ENCODE data around the gene MFAP5. TPM values are rescaled to one million over a fixed set of nuclear protein-coding genes. Genes with fewer than 3 reads are reported as not detected.

MFAP5 gene
- total and polyA plus RNA-seq, 2 donors (not counting 3 experiments of a cell fraction or from before 2014, with no cell fraction given): 0.39 TPM; not detected in 1

- intact Hi-C loops (cut with micrococcal nuclease): loop anchor here (10.0 kb wide), 1 partner anchor 445 kb away; no protein-coding TSS in a partner anchor
- CTCF ChIA-PET: no interaction called here
- no peak for FAIRE-seq
Measured at GRCh38 chr12:8689681-8690080, 27.1 kb upstream of the MFAP5 start.

More at GRCh38 chr12:8689681-8690080, 27.1 kb upstream of the MFAP5 start:
- Histone ChIP-seq H4K20me1 (replicated peaks; ENCODE audit: control insufficient read depth, extremely low read depth, insufficient read depth, low read length) (no peaks in the 10 kb centered on the region), H3K9ac (replicated peaks; ENCODE audit: extremely low read depth, insufficient read depth, low read length) (no peak overlapping the region), H3K27ac (ENCODE audit: insufficient read depth, low read depth, low read length) (no peak overlapping the region), H3K9me3 (replicated peaks; ENCODE audit: control insufficient read depth, insufficient read depth, low read length) (no peaks in the 10 kb centered on the region), H3K4me1 (ENCODE audit: control insufficient read depth, extremely low read depth, insufficient read depth, low read length) (peaks cover 37% of the 10 kb centered on the region), H3K4me2 (ENCODE audit: insufficient read depth, low read length) (no peak overlapping the region), H3K79me2 (ENCODE audit: control insufficient read depth, insufficient read depth, low read length) (no peaks in the 10 kb centered on the region), H3K9me1 (replicated peaks; ENCODE audit: control insufficient read depth, extremely low read depth, insufficient read depth, low read length) (no peaks in the 10 kb centered on the region), H2AFZ (ENCODE audit: low read depth, low read length) (no peak overlapping the region), H3K4me3 (replicated peaks in 1 of 3; ENCODE audit: insufficient read depth in 1 of 3, low read depth in 1 of 3, low read length in 3 of 3) (no peak overlapping the region), H3K36me3 (ENCODE audit: control insufficient read depth in 2 of 2, extremely low read depth in 1 of 2, insufficient read depth in 2 of 2, low read length in 2 of 2) (no peaks in the 10 kb centered on the region), H3K27me3 (ENCODE audit: control insufficient read depth in 2 of 2, insufficient read depth in 2 of 2, low read length in 2 of 2) (no peaks in the 10 kb centered on the region)
- DNase-seq (ENCODE audit: low read depth, low spot score): no peak
- dilution Hi-C loops (cut with MboI; ENCODE audit: extremely low pct_ligation_motif_present, low sequenced_read_pairs): no loop called here
- POLR2A ChIA-PET: no interaction called here
- no TSS peak for BruUV-seq (replicated peaks)
- TF ChIP-seq POLR2AphosphoS5 (IDR thresholded peaks at IDR 0.05; ENCODE audit: insufficient read depth, low read depth, low read length): no peak
- no peak for TF ChIP-seq MYC (IDR thresholded peaks at IDR 0.05; ENCODE audit: low read depth, low read length)
- no peak for TF ChIP-seq POLR2A (IDR thresholded peaks at IDR 0.05; ENCODE audit: low read depth, low read length)
- no peak for TF ChIP-seq FOS (IDR thresholded peaks at IDR 0.05; ENCODE audit: borderline replicate concordance, insufficient read depth, low read length)
- TF ChIP-seq EZH2 (IDR thresholded peaks at IDR 0.05; ENCODE audit: borderline replicate concordance, low read depth, low read length, severe bottlenecking): no peak
- no peak for TF ChIP-seq GATA2 (IDR thresholded peaks at IDR 0.05; ENCODE audit: insufficient read depth, insufficient read length, low read depth, low read length)
- TF ChIP-seq, protein P1, sequence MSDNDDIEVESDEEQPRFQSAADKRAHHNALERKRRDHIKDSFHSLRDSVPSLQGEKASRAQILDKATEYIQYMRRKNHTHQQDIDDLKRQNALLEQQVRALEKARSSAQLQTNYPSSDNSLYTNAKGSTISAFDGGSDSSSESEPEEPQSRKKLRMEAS (IDR thresholded peaks at IDR 0.05; ENCODE audit: insufficient read depth, insufficient read length): no peak
- no peak for TF ChIP-seq JUN (IDR thresholded peaks at IDR 0.05; ENCODE audit: borderline replicate concordance, insufficient read depth, insufficient read length, low read depth)
- no peak for TF ChIP-seq CTCF (IDR thresholded peaks at IDR 0.05; ENCODE audit: extremely low read depth in 1 of 2, insufficient read depth in 1 of 2, low read depth in 1 of 2, low read length in 2 of 2)

Data from endothelial cell of umbilical vein (primary cell).